DOHH2 (cell line): ENCODE data around the gene PRODH.

Experiments
- CTCF ChIP-seq: fragments of 200-600 bp; sonication (generic); IDR thresholded peaks from one replicate; pipeline ENCODE4 v1.5.1; 2014; ENCODE audit warnings: antibody characterized with exemption, mild to moderate bottlenecking, low read depth, low read length; ENCODE audit not compliant: poor library complexity, severe bottlenecking
- EZH2phosphoT487 ChIP-seq: fragments of 200-600 bp; sonication (generic); IDR thresholded peaks from 2 replicates; pipeline ENCODE4 v1.6.1; 2017; ENCODE audit warnings: borderline replicate concordance, mild to moderate bottlenecking, antibody characterized with exemption, low read length, moderate library complexity, mixed read lengths

- TF ChIP-seq CTCF (no peak), EZH2phosphoT487 (no peak)
Measured at GRCh38 chr22:18925368-18926064, 10.6 kb downstream of the PRODH start.
